HG02763 (cell line): Measurements from ENCODE around the gene GNB4.

Experiments used
- ATAC-seq: cut with Tn5 transposase; IDR thresholded peaks from one replicate; pipeline ENCODE4 v1.9.1; 2021; ENCODE audit warnings: mild to moderate bottlenecking, moderate library complexity; ENCODE audit not compliant: unreplicated experiment

GNB4 gene

DNA sequence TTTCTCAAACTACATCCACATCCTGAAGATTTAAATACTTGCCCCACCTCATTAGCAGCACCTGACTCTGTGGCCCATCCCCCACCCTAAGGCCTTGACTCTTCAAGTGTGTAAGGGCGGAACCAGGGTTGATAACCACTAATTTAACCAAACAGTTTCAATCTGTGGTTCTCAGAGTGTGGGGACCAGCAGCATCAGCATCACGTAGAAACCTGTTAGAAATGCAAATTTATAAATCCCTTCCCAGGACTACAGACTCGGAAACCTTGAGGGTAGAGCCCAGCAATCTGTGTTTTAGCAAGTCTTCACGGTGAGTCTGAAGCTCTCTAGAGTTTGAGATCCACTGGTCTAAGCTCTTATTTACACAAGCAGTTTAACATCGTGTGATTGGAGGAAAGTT, 12.4 kb downstream of the GNB4 start:
- peak; percentile 85 for ATAC-seq

- no peak for ATAC-seq
Measured at GRCh38 chr3:179436517-179436916, 14.8 kb downstream of the GNB4 start.

DNA sequence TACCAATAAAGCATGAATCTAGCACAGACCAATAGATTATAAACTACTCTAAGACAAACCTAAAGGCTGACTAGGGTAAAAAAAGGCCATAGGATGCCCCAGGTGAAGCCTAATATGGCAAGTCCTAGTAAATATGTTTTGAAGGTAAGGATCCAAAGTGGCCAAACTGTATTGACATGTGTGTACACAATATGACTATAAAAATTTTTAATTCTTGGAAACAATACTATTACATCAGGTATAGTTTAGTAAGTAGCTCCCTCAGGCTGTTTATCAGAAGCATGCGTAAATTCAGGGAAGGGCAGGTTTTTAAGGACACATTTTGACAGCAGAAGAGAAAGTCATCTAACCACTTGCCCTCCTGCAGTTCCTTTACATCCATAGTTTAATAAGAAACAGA, 18.8 kb downstream of the GNB4 start:
- ATAC-seq, result no peak

- peak; percentile 70 for ATAC-seq
Measured at GRCh38 chr3:179432021-179432420, 19.2 kb downstream of the GNB4 start.

- ATAC-seq, result no peak
Measured at GRCh38 chr3:179430277-179430870, 20.9 kb downstream of the GNB4 start.

GRCh38 chr3:179428876-179429548, 22.3 kb downstream of the GNB4 start:
- ATAC-seq, result no peak

DNA sequence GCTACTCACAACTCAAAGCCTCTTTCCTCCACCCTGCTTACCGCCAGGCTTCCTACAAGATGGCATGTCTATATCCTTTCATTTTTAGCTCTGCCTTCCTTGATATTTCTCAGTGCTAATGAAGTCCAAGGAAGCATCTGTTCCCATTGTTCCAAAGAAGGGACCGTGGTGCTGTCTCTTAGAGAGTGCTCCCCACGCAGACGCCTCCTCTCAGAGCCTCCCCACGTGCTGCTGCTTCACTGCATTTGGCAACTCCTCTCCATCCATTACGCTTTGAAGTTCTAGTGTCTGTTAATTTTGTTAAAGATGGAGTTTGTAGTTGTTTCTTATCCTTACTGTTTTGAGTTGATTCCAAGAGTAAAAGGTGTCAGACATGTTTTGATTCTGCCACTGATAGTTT, 26.2 kb downstream of the GNB4 start:
- no peak for ATAC-seq

GRCh38 chr3:179421500-179421899, 29.8 kb downstream of the GNB4 start:
- no peak for ATAC-seq

DNA sequence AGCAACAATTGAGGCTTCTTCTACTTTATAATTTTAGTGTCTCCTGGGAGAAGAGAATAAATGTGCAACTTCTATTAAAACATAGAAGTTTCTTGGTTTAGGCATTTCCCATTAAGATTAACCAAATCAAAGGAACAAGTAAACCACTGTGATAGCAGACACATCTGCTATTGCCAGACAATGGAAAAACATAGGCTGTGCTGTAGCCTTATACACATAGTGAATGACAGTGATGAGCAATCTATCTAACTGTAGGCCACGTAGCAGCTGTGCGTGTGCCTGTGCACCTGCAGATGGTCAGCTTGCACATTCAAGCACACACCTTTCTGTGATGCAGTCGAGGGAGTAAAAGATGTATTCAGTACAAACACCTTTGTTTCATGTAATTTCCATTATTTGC, 32.7 kb downstream of the GNB4 start:
- ATAC-seq, result no peak

GRCh38 chr3:179416681-179417080, 34.6 kb downstream of the GNB4 start:
- ATAC-seq, result no peak

DNA sequence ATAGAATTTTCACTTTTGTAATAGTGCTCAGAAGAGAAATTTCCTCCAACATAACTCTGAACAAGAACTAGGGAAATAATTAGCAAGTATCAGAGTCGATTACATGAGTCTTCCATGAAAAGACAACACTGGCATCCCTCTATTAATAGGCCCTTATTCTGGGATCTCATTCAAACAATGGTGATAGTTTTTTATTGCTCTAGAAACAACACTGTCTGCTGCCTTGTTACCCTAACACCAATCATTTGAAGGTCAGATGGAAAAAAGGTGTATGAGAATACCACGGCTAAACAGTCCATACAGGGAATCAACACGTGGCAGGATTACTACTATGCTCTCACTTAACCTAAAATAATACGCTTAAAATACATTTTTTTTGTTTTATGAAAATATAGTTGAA, 35.9 kb downstream of the GNB4 start:
- no peak for ATAC-seq

DNA sequence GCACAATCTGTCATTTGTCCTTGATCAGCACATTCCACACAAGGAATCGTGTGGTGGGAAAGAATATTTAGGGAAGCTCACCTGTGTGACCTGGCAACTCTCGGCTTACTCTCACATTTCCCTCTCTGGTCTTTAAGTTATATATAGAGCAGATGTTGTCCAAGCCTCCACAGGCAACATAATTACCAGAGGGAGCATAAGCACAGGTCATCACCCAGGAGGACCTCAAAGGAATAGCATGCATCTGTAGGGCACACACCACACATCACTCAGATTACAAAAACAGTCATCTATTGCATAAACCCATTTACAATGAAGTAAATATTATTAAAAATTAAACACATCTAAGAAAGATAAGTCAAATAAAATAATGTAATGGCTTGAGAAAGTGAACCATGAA, 36.5 kb downstream of the GNB4 start:
- no peak for ATAC-seq

DNA sequence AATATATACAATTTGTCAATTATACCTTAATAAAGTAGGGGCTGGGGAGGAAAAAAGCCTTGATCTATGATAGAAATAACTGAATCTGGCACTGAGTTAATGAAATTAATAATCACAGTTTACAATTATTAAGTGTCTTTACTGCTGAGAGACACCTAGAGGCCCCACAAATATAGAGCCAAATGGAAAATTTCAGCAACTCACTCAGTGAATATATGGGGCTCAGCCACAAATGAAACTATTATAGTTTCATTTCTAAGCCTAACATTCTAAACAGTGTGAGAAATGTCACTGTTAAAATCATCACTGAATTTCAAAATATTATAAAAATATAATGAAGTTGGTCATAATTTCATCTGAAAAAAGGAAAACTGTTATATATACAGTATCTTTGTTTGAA, 40.3 kb downstream of the GNB4 start:
- no peak for ATAC-seq

DNA sequence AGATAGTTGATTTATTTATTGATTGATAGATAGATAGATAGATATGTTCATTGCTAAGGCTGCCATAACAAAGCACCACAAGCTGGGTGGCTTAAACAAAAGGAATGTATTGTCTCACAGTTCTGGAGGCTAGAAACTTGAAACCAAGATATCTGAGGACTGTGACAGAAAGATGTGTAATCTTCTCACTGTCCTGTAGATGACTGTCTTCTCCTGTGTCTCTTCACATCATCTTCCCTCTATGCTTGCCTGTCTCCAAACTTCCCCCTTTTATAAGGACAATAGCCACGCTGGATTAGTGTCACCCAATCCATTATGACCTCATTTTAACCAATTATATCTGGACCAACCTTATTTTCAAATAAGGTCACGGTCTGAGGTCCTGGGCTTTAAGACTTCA, 40.9 kb downstream of the GNB4 start:
- no peak for ATAC-seq

DNA sequence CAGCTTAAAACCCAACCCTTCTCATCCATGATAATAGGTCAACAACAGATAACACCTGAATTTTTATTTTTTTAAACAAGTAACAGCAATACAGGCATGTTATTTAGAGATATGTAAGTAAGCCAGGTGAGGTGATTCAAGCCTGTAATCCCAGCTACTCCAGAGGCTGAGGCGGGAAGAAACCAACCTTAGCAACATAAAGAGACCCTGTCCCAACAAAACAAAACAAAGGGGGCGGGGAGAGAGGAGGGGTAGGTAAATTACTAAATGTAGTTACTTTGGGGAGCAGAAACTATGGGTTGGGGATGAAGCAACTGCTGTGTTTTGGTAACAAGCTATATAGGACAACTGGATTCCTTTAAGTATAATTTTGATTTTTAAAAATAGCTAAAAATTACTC, 47.0 kb downstream of the GNB4 start:
- ATAC-seq, result no peak

DNA sequence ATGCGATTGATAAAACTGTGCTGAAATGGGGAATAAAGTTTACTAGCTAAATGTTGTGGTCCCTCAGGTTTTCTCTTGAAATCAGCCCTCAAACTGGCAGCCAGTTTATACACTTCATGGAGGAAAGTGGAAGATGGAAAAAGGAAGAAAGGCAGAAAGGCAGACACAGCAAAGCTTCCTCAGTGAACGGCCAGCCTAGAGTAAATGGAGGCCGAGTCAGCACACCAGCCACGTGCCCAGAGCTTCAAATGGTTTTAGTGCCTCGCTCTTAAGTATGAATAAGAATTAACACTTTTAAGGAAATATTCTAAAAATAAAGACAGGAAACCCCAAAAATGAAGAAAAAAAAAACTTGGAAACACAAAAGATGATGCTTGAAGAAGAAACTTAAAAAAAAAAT, 48.3 kb downstream of the GNB4 start:
- no peak for ATAC-seq

DNA sequence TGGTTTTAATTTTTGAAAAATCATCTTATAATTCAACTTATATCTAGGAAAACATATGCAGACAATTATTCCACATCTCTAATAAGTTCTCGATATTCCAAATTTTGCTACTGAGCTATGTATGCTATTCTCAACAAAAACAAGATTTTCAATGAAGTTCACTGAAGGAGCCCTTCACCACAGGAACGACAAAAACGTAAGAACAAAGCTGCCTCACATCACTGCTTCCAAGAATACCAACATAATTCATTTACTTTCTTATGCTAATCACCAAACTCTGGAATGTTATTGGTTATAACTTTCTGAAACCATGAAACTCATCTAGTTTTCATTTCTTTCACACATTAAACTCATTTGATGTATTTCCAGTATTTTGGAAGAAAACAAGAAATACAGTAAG, 49.7 kb downstream of the GNB4 start:
- ATAC-seq, result no peak

DNA sequence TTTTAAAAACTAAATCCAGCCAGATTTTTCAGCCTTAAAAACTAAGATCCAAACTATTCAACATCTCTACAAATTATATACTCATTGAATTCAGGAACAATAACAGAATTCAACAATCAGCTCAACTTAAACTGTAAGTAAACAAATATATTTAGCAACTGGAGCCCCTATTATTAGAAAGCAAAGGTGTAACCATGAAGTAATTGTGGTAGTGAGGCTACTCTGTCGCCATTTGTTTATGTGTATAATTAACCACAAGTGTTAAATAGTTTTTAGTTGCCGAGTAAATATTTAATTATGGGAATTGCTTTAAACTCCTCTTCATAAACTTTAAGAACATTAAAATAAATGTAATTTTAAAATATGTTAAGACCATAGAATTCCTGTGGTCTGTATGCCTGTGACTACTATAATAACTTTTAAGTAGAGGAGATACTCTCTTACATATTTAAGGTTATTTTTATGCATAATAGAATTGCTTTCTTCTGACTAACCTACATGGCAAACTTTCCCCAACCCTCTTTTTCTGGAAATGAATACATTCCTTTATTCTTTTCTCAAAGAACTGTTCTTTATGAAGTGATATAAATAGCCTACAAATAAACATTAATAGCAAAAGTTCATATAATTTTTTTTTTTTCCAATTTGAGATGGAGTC, 52.6 kb downstream of the GNB4 start:
- ATAC-seq, result no peak

GRCh38 chr3:179391906-179392305, 59.4 kb downstream of the GNB4 start:
- no peak for ATAC-seq

GRCh38 chr3:179376474-179376873, 74.8 kb downstream of the GNB4 start:
- no peak for ATAC-seq

DNA sequence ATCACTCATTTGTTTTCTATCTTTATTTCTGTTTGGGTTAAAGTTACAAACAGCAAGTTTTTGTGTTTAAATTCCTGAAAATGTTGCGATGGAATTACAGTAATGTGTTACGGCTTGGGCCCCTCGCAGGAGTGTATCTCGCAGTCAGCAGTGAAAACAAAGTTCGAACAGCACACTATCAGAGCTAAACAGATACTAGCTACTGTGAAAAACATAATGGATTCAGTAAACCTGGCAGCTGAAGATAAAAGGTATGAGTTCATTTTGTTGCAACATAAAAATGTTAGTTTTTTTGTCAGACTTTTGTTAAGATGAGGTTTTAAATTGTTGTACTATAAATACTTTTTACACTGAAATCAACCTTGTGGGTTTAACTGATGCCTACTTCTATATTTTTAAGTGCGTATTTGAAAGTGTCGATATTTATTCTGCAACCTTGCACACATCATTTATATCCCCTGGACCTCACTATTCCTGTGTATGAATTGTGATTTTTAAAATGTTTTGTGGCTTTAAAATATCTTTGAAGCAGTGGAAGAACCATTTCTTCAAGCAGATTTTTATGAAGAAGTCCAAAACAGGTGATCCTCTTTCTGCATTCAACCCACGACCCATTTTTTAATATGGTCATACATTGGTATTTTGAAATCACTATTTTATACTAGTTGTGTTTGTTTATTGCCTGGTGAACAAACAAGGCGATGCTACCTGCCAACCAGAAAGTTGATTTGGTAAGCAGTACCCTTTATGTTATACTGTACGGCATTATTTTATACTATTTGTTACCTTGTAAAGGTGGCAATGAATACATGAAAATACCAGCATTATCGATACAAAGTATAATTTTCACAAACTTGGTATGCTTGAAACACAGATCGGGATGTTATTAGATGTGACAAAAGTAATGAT, 75.9 kb downstream of the GNB4 start:
- ATAC-seq, result no peak

DNA sequence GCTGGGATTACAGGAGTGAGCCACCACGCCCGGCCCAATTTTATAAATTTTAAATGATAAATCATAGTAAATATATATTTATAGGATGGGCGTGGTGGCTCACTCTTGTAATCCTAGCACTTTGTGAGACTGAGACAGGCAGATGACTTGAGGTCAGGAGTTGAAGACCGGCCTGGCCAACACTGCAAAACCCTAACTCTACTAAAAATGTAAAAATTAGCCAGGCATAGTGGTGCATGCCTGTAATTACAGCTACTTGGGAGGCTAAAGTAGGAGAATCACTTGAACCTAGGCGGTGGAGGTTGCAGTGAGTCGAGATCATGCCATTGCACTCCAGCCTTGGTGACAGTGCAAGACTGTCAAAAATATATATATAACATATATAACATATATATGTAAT, 77.3 kb downstream of the GNB4 start:
- no peak for ATAC-seq
